Mammary epithelial cell (primary cell): ENCODE data around the gene NCOA1.

Experiments
- EZH2 ChIP-seq: IDR thresholded peaks from 2 replicates; pipeline ENCODE4 v1.6.1; 2012; ENCODE audit warnings: low read length, inconsistent platforms, borderline replicate concordance
- TF ChIP-seq, protein P1 (sequence below), 2 donors: IDR thresholded peaks in 1 of 2; conservative IDR thresholded peaks in 1 of 2; 2 replicates each; pipeline ENCODE4 v1.5.1; 2011 to 2012; ENCODE audit warnings: inconsistent platforms in 2 of 2, low read length in 2 of 2, mild to moderate bottlenecking in 2 of 2, control low read depth in 1 of 2, low read depth in 1 of 2; ENCODE audit not compliant: insufficient read depth in 1 of 2; ENCODE audit errors: extremely low read depth in 1 of 2

DNA sequence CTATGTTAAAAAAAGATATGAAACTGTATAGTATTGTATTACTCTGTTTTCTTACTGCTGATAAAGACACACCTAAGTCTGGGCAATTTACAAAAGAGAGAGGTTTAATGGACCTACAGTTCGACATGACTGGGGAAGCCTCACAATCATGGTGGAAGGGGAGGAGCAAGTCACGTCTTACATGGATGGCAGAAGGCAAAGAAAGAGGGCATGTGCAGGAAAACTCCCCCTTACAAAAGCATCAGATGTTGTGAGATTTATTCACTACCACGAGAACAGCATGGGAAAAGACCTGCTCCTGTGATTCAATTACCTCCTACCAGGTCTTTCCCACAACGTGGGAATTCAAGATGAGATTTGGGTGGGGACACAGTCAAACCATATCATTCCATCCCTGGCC, 57.0 kb downstream of the NCOA1 start:
- TF ChIP-seq, protein P1, sequence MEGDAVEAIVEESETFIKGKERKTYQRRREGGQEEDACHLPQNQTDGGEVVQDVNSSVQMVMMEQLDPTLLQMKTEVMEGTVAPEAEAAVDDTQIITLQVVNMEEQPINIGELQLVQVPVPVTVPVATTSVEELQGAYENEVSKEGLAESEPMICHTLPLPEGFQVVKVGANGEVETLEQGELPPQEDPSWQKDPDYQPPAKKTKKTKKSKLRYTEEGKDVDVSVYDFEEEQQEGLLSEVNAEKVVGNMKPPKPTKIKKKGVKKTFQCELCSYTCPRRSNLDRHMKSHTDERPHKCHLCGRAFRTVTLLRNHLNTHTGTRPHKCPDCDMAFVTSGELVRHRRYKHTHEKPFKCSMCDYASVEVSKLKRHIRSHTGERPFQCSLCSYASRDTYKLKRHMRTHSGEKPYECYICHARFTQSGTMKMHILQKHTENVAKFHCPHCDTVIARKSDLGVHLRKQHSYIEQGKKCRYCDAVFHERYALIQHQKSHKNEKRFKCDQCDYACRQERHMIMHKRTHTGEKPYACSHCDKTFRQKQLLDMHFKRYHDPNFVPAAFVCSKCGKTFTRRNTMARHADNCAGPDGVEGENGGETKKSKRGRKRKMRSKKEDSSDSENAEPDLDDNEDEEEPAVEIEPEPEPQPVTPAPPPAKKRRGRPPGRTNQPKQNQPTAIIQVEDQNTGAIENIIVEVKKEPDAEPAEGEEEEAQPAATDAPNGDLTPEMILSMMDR (conservative IDR thresholded peaks at IDR 0.05 in 1 of 2, IDR thresholded peaks at IDR 0.05 in 1 of 2; ENCODE audit: extremely low read depth in 1 of 2, insufficient read depth in 1 of 2, low read depth in 1 of 2, low read length in 2 of 2) = no peak
- TF ChIP-seq EZH2 = no peak
